22Rv1 (cell line): Measurements from ENCODE around the gene PRDM12.

Experiments
- CTCF ChIP-seq: fragments of 450-650 bp; IDR thresholded peaks from 2 replicates; pipeline ENCODE4 v1.5.1; 2017; ENCODE audit warnings: mild to moderate bottlenecking
- ZFX ChIP-seq: fragments of 450-650 bp; IDR thresholded peaks from 2 replicates; pipeline ENCODE4 v1.6.1; 2017; ENCODE audit warnings: antibody characterized with exemption, borderline replicate concordance

GRCh38 chr9:130663258-130663976, 977 bp upstream of the PRDM12 start:
- TF ChIP-seq CTCF (no peak), ZFX (no peak)
